Measurements from ENCODE around the gene KIAA1671. TPM values are rescaled to one million over a fixed set of nuclear protein-coding genes. Genes with fewer than 3 reads are reported as not detected.

Gene KIAA1671
- polyA plus RNA-seq, 1 donor from 2014 or later: 3.0 TPM

- no peaks in the 10 kb centered on the region for H3K9me2 ChIP-seq (ENCODE audit: insufficient read depth, low read length)
- no peak overlapping the region for H3K27ac ChIP-seq (ENCODE audit: low read length)
- H3F3A ChIP-seq (ENCODE audit: insufficient read depth, low read length, poor library complexity, severe bottlenecking): no peaks in the 10 kb centered on the region
- no peaks in the 10 kb centered on the region for H3K27me3 ChIP-seq (ENCODE audit: insufficient read depth, low read depth, low read length)
- H3K79me2 ChIP-seq (replicated peaks; ENCODE audit: insufficient read depth, low read length): no peaks in the 10 kb centered on the region
- TF ChIP-seq EP300 (conservative IDR thresholded peaks at IDR 0.05; ENCODE audit: poor library complexity, severe bottlenecking) (no peak), SMC3 (conservative IDR thresholded peaks at IDR 0.05; ENCODE audit: poor library complexity) (peak; percentile 80), RAD21 (conservative IDR thresholded peaks at IDR 0.05) (peak; percentile 82), REST (IDR thresholded peaks at IDR 0.05; ENCODE audit: borderline replicate concordance) (no peak), POLR2AphosphoS5 (IDR thresholded peaks at IDR 0.05) (no peak), EZH2 (IDR thresholded peaks at IDR 0.05; ENCODE audit: borderline replicate concordance, insufficient read depth, low read length, poor library complexity, severe bottlenecking) (no peak), CTCF (IDR thresholded peaks at IDR 0.05; ENCODE audit: poor library complexity, severe bottlenecking) (peak; percentile 81), TAF1 (IDR thresholded peaks at IDR 0.05; ENCODE audit: low read depth) (no peak)
- no peaks in the 10 kb centered on the region for H4K20me1 ChIP-seq (ENCODE audit: insufficient read depth)
- H3K36me3 ChIP-seq (ENCODE audit: insufficient read depth, low read length): no peaks in the 10 kb centered on the region
- no peak overlapping the region for H2AFZ ChIP-seq (ENCODE audit: low read depth, low read length)
- no peak overlapping the region for H3K4me2 ChIP-seq (ENCODE audit: low read length)
- no peak overlapping the region for H3K4me3 ChIP-seq (ENCODE audit: low read length)
- H3K9ac ChIP-seq (ENCODE audit: low read length): no peak overlapping the region
- no peaks in the 10 kb centered on the region for H3K9me3 ChIP-seq (ENCODE audit: low read length)
Observed at GRCh38 chr22:25057013-25057881, 104.7 kb downstream of the KIAA1671 start.

GRCh38 chr22:25059438-25059837 lies 106.9 kb downstream of the KIAA1671 start:
- no peaks in the 10 kb centered on the region for H3K79me2 ChIP-seq (replicated peaks; ENCODE audit: insufficient read depth, low read length)

More at GRCh38 chr22:25059438-25059837, 106.9 kb downstream of the KIAA1671 start:
- Histone ChIP-seq H3K36me3 (ENCODE audit: insufficient read depth, low read length) (no peaks in the 10 kb centered on the region), H3K9ac (ENCODE audit: low read length) (no peak overlapping the region), H3F3A (ENCODE audit: insufficient read depth, low read length, poor library complexity, severe bottlenecking) (no peaks in the 10 kb centered on the region), H3K4me3 (ENCODE audit: low read length) (no peak overlapping the region), H2AFZ (ENCODE audit: low read depth, low read length) (no peak overlapping the region), H3K9me2 (ENCODE audit: insufficient read depth, low read length) (no peaks in the 10 kb centered on the region), H3K27ac (ENCODE audit: low read length) (no peak overlapping the region), H3K4me2 (ENCODE audit: low read length) (no peak overlapping the region), H4K20me1 (ENCODE audit: insufficient read depth) (no peaks in the 10 kb centered on the region), H3K27me3 (ENCODE audit: insufficient read depth, low read depth, low read length) (no peaks in the 10 kb centered on the region), H3K9me3 (ENCODE audit: low read length) (no peaks in the 10 kb centered on the region)
- TF ChIP-seq POLR2AphosphoS5 (IDR thresholded peaks at IDR 0.05) (no peak), REST (IDR thresholded peaks at IDR 0.05; ENCODE audit: borderline replicate concordance) (no peak), SMC3 (conservative IDR thresholded peaks at IDR 0.05; ENCODE audit: poor library complexity) (no peak), EZH2 (IDR thresholded peaks at IDR 0.05; ENCODE audit: borderline replicate concordance, insufficient read depth, low read length, poor library complexity, severe bottlenecking) (no peak), MXI1 (conservative IDR thresholded peaks at IDR 0.05; ENCODE audit: poor library complexity, severe bottlenecking) (no peak), TAF1 (IDR thresholded peaks at IDR 0.05; ENCODE audit: low read depth) (no peak), RAD21 (conservative IDR thresholded peaks at IDR 0.05) (no peak), EP300 (conservative IDR thresholded peaks at IDR 0.05; ENCODE audit: poor library complexity, severe bottlenecking) (no peak), CTCF (IDR thresholded peaks at IDR 0.05; ENCODE audit: poor library complexity, severe bottlenecking) (no peak)
